ENCODE measurements around the gene MRPL48. TPM values are rescaled to one million over a fixed set of nuclear protein-coding genes. Genes with fewer than 3 reads are reported as not detected.

MRPL48 gene
- total and polyA plus RNA-seq, 10 of the 15 experiments (the other 5 are each of a cell fraction or from before 2014, with no cell fraction given), result 46.7 to 159 (median 83.4) TPM

GRCh38 chr11:73814812-73815211 lies 27.1 kb downstream of the MRPL48 start:
- no peak overlapping the region for H3K4me3 ChIP-seq
- no peaks in the 10 kb centered on the region for H3K36me3 ChIP-seq (ENCODE audit: control insufficient read depth in 2 of 2, insufficient read depth in 2 of 2, low read length in 1 of 2)
- H3K4me1 ChIP-seq (ENCODE audit: control insufficient read depth, insufficient read depth, low read length), result no peaks in the 10 kb centered on the region
- H4K20me1 ChIP-seq (ENCODE audit: control insufficient read depth, insufficient read depth), result no peaks in the 10 kb centered on the region
- ChIA-PET POLR2A (no interaction called here), CTCF (no interaction called here), RAD21 (ENCODE audit: unreplicated experiment) (no interaction called here), SMC1A (ENCODE audit: uncharacterized antibody, unreplicated experiment) (no interaction called here)
- DNase-seq (ENCODE audit: low read depth, low spot score) (no peak), ATAC-seq (no peak), FAIRE-seq (no peak)
- H3K4me2 ChIP-seq (ENCODE audit: control insufficient read depth, insufficient read depth), result no peak overlapping the region
- in situ Hi-C loops (cut with MboI), result no loop called here
- intact Hi-C loops (cut with micrococcal nuclease; ENCODE audit: unreplicated experiment), result no loop called here
- H2AFZ ChIP-seq (ENCODE audit: control insufficient read depth, low read depth, low read length), result no peak overlapping the region
- H3K9me3 ChIP-seq (replicated peaks; ENCODE audit: control insufficient read depth, insufficient read depth, low read length), result no peaks in the 10 kb centered on the region
- H3K27ac ChIP-seq (ENCODE audit: control insufficient read depth, insufficient read depth), result no peak overlapping the region
- BruUV-seq (replicated peaks), result no TSS peak
- no peaks in the 10 kb centered on the region for H3K27me3 ChIP-seq (replicated peaks in 1 of 2; ENCODE audit: control insufficient read depth in 2 of 2, insufficient read depth in 2 of 2, low read length in 1 of 2)
- no peak overlapping the region for H3K9ac ChIP-seq (ENCODE audit: control insufficient read depth, insufficient read depth, low read length)
- 98% methylated on average over 8 of the region's 8 CpGs for WGBS (ENCODE audit: insufficient coverage, insufficient replicate concordance, low lambda C conversion rate, missing lambda C conversion rate)
- H3K79me2 ChIP-seq (ENCODE audit: control insufficient read depth, insufficient read depth, low read length), result no peaks in the 10 kb centered on the region
- TF ChIP-seq E4F1 (IDR thresholded peaks at IDR 0.05; ENCODE audit: borderline replicate concordance, partially characterized antibody) (no peak), ZNF592 (IDR thresholded peaks at IDR 0.05) (no peak), SREBF2 (IDR thresholded peaks at IDR 0.05; ENCODE audit: low read length) (no peak), STAT3 (IDR thresholded peaks at IDR 0.05; ENCODE audit: low read depth, low read length) (no peak), GABPA (IDR thresholded peaks at IDR 0.05; ENCODE audit: low read depth) (no peak), RBBP5 (conservative IDR thresholded peaks at IDR 0.05) (no peak), PRDM15 (CRISPR knock-in tag; IDR thresholded peaks at IDR 0.05) (no peak), USF2 (IDR thresholded peaks at IDR 0.05; ENCODE audit: borderline replicate concordance, low read depth, low read length) (no peak), RAD21 (IDR thresholded peaks at IDR 0.05; ENCODE audit: insufficient read depth, low read depth, low read length) (no peak), CHD4 (IDR thresholded peaks at IDR 0.05) (no peak), ZBTB33 (IDR thresholded peaks at IDR 0.05) (no peak), HCFC1 (IDR thresholded peaks at IDR 0.05; ENCODE audit: low read length) (no peak)
